Esophagus squamous epithelium (tissue), 4 donors: ENCODE data around the gene EPHA8.

ENCODE experiments used
- POLR2A ChIP-seq, 4 donors: fragments of 450-650 bp; IDR thresholded peaks; one replicate each; pipeline ENCODE4 v1.6.1; 2017; ENCODE audit warnings: antibody characterized with exemption in 4 of 4, mild to moderate bottlenecking in 4 of 4, moderate library complexity in 3 of 4
- TF ChIP-seq, protein P1 (sequence below), 6 experiments: fragments of 450-650 bp in 4 of 6; fragments of 200-600 bp in 2 of 6; sonication (generic) in 2 of 6; IDR thresholded peaks; one replicate each; pipeline ENCODE4 v1.5.1; 2016 to 2019; ENCODE audit warnings: antibody characterized with exemption in 6 of 6, mild to moderate bottlenecking in 4 of 6, moderate library complexity in 4 of 6

DNA sequence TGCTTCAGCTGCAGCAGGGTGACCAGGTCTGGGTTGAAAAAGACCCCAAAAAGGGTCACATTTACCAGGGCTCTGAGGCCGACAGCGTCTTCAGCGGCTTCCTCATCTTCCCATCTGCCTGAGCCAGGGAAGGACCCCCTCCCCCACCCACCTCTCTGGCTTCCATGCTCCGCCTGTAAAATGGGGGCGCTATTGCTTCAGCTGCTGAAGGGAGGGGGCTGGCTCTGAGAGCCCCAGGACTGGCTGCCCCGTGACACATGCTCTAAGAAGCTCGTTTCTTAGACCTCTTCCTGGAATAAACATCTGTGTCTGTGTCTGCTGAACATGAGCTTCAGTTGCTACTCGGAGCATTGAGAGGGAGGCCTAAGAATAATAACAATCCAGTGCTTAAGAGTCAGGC is 76.0 kb downstream of the EPHA8 start:
- TF ChIP-seq, protein P1, sequence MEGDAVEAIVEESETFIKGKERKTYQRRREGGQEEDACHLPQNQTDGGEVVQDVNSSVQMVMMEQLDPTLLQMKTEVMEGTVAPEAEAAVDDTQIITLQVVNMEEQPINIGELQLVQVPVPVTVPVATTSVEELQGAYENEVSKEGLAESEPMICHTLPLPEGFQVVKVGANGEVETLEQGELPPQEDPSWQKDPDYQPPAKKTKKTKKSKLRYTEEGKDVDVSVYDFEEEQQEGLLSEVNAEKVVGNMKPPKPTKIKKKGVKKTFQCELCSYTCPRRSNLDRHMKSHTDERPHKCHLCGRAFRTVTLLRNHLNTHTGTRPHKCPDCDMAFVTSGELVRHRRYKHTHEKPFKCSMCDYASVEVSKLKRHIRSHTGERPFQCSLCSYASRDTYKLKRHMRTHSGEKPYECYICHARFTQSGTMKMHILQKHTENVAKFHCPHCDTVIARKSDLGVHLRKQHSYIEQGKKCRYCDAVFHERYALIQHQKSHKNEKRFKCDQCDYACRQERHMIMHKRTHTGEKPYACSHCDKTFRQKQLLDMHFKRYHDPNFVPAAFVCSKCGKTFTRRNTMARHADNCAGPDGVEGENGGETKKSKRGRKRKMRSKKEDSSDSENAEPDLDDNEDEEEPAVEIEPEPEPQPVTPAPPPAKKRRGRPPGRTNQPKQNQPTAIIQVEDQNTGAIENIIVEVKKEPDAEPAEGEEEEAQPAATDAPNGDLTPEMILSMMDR (IDR thresholded peaks at IDR 0.05), result no peak
- TF ChIP-seq POLR2A (IDR thresholded peaks at IDR 0.05), result no peak
